ENCODE measurements around the gene EGF. TPM values are rescaled to one million over a fixed set of nuclear protein-coding genes. Genes with fewer than 3 reads are reported as not detected.

The EGF gene
- total RNA-seq, 2 donors from 2014 or later: 14.6 to 33.7 TPM

DNA sequence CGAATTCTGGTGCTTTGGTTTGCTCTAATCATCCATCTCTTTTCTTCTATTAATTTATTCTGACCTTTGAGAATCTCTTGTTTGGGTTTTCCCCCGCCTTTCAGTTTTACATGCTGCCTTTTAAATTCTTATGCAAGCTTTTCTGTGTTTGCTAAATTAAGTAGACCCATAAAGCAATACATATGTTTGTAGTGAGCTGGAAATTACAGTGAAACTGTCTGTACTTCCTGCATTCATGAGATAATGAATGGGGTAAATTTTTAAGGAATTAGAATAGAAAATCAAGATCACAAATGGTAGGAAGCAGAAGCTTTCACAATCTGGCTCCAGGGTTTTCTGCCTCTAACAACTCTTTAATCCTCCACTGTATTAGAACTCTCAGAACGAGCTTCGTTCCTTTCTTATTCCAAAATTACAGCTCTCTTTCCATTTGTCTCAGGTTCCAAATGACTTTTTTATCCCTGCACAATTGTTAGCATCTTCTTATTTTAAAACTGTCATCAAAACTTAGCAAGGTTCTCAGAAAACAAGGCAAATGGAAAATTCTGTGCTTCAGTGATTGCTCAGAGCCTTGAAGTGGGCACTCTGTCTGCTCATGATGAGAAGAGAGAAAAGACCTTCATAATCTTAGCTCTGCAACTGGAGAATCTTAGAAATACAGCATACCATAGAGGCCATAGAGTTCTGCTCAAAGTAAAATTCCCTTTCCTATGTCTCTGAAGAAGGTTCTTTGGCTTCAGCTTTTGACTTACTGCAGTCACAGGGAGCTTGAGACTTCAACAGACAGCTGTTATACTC is 108.2 kb downstream of the EGF start:
- H3K4me1 ChIP-seq (ENCODE audit: control insufficient read depth, insufficient read depth, low read length): no peaks in the 10 kb centered on the region
- no peak overlapping the region for H3K27ac ChIP-seq (ENCODE audit: low read depth, low read length)
- no peak overlapping the region for H3K4me3 ChIP-seq (ENCODE audit: low read length)
- no peak for DNase-seq
- no peaks in the 10 kb centered on the region for H3K36me3 ChIP-seq (ENCODE audit: control insufficient read depth, insufficient read depth, low read length)
- no peaks in the 10 kb centered on the region for H3K9me3 ChIP-seq (ENCODE audit: control insufficient read depth, low read length)
- Mint-ChIP-seq H3K4me3 (no peak overlapping the region), H3K4me1 (peaks cover 6% of the 10 kb centered on the region), H3K9me3 (peaks cover 5% of the 10 kb centered on the region), H3K36me3 (ENCODE audit: low read depth) (peaks cover 3% of the 10 kb centered on the region), H3K27ac (no peak overlapping the region), H3K27me3 (ENCODE audit: insufficient read depth) (peaks cover 3% of the 10 kb centered on the region)
- WGBS, 2 experiments (ENCODE audit: insufficient coverage in 1 of 2, insufficient read length in 1 of 2): 80 to 86% methylated on average over 2 to 4 of the region's 4 CpGs
- TF ChIP-seq, protein P1, sequence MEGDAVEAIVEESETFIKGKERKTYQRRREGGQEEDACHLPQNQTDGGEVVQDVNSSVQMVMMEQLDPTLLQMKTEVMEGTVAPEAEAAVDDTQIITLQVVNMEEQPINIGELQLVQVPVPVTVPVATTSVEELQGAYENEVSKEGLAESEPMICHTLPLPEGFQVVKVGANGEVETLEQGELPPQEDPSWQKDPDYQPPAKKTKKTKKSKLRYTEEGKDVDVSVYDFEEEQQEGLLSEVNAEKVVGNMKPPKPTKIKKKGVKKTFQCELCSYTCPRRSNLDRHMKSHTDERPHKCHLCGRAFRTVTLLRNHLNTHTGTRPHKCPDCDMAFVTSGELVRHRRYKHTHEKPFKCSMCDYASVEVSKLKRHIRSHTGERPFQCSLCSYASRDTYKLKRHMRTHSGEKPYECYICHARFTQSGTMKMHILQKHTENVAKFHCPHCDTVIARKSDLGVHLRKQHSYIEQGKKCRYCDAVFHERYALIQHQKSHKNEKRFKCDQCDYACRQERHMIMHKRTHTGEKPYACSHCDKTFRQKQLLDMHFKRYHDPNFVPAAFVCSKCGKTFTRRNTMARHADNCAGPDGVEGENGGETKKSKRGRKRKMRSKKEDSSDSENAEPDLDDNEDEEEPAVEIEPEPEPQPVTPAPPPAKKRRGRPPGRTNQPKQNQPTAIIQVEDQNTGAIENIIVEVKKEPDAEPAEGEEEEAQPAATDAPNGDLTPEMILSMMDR (conservative IDR thresholded peaks at IDR 0.05): no peak
- H3K27me3 ChIP-seq (ENCODE audit: control insufficient read depth, insufficient read depth, low read length, poor library complexity, severe bottlenecking): no peaks in the 10 kb centered on the region
- H3K9ac ChIP-seq (ENCODE audit: extremely low read depth, low read length, poor library complexity, severe bottlenecking): no peak overlapping the region

DNA sequence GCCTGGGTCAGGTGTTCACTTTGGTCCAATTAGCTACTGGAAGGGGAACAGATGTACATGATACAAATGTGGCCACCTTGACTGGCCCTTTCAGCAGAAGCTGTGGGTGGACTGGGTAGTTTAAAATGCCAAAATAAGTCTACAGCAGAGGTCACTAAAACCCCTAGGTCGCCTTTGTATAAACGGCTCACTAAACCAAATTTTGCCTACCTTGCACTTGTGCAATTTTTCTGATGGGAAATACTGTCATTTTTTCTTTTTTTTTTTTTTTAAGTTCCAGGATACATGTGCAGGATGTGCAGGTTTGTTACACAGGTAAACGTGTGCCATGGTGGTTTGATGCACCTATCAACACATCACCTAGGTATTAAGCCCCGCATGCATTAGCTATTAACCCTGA is 109.8 kb downstream of the EGF start:
- no peak for DNase-seq
- H3K4me3 ChIP-seq (ENCODE audit: low read length): no peak overlapping the region
- TF ChIP-seq, protein P1 (conservative IDR thresholded peaks at IDR 0.05): no peak
- H3K27ac Mint-ChIP-seq: no peak overlapping the region
- WGBS, 2 experiments (ENCODE audit: insufficient coverage in 1 of 2, insufficient read length in 1 of 2): 90 to 95% methylated on average over 4 of the region's 4 CpGs
- H3K4me1 Mint-ChIP-seq: peaks cover 3% of the 10 kb centered on the region
- H3K27ac ChIP-seq (ENCODE audit: low read depth, low read length): no peak overlapping the region
- no peaks in the 10 kb centered on the region for H3K27me3 ChIP-seq (ENCODE audit: control insufficient read depth, insufficient read depth, low read length, poor library complexity, severe bottlenecking)
- no peaks in the 10 kb centered on the region for H3K9me3 ChIP-seq (ENCODE audit: control insufficient read depth, low read length)
- H3K36me3 Mint-ChIP-seq (ENCODE audit: low read depth): no peaks in the 10 kb centered on the region
- no peak overlapping the region for H3K9ac ChIP-seq (ENCODE audit: extremely low read depth, low read length, poor library complexity, severe bottlenecking)
- H3K27me3 Mint-ChIP-seq (ENCODE audit: insufficient read depth): peaks cover 3% of the 10 kb centered on the region
- no peaks in the 10 kb centered on the region for H3K36me3 ChIP-seq (ENCODE audit: control insufficient read depth, insufficient read depth, low read length)
- no peaks in the 10 kb centered on the region for H3K9me3 Mint-ChIP-seq
- no peak overlapping the region for H3K4me3 Mint-ChIP-seq
- H3K4me1 ChIP-seq (ENCODE audit: control insufficient read depth, insufficient read depth, low read length): no peaks in the 10 kb centered on the region

DNA sequence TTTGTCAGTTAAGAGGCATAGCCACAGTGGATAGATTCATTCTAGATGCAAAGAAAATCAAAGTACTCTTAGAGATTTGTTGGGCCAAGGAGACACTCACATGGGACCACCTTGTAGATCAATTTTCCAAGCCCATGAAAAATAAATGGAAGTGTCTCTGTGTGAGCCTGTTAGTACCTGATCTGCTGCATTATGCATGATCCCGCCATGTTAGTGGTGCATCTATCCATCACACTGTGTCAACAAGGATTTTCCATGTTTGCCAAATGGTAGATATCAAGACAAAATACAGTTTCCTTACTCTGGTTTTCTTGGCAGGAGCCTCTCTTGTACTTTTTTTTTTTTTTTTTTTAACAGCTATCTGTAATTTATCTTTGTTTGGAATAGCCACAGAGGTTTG is 112.4 kb downstream of the EGF start:
- H3K4me3 Mint-ChIP-seq: no peak overlapping the region
- TF ChIP-seq, protein P1 (conservative IDR thresholded peaks at IDR 0.05): no peak

More for the DNA sequence above, 112.4 kb downstream of the EGF start:
- Histone ChIP-seq H3K27me3 (ENCODE audit: control insufficient read depth, insufficient read depth, low read length, poor library complexity, severe bottlenecking) (no peaks in the 10 kb centered on the region), H3K27ac (ENCODE audit: low read depth, low read length) (no peak overlapping the region), H3K36me3 (ENCODE audit: control insufficient read depth, insufficient read depth, low read length) (no peaks in the 10 kb centered on the region), H3K9ac (ENCODE audit: extremely low read depth, low read length, poor library complexity, severe bottlenecking) (no peak overlapping the region), H3K4me1 (ENCODE audit: control insufficient read depth, insufficient read depth, low read length) (no peaks in the 10 kb centered on the region), H3K4me3 (ENCODE audit: low read length) (no peak overlapping the region), H3K9me3 (ENCODE audit: control insufficient read depth, low read length) (no peaks in the 10 kb centered on the region)
- Mint-ChIP-seq H3K27me3 (ENCODE audit: insufficient read depth) (peaks cover 3% of the 10 kb centered on the region), H3K36me3 (ENCODE audit: low read depth) (no peaks in the 10 kb centered on the region), H3K27ac (no peak overlapping the region), H3K9me3 (no peaks in the 10 kb centered on the region), H3K4me1 (peaks cover 12% of the 10 kb centered on the region)
- WGBS, 2 experiments (ENCODE audit: insufficient coverage in 1 of 2, insufficient read length in 1 of 2): 91 to 100% methylated on average over 1 of the region's 1 CpG
- no peak for DNase-seq

Measured in endodermal cell (in vitro differentiated cells).